Activated CD4-positive, CD25-positive, alpha-beta regulatory T cell treated with anti-CD3 and anti-CD28 coated beads, Interleukin-2, amount 50 U/mL, for 24 hours (primary cell): ENCODE results near the gene PPDPF.
A peak's percentile ranks its signal among the peaks of the same experiment; 100 is the strongest.

Source experiments
- ATAC-seq, 2 donors: fragments of 150-1000 bp; cut with Tn5 transposase; one replicate each; pipeline ENCODE4 v1.10.0; 2021; ENCODE audit warnings: mild to moderate bottlenecking in 1 of 2, moderate library complexity in 1 of 2

PPDPF gene

GRCh38 chr20:63539092-63539430, 18.5 kb downstream of the PPDPF start:
- ATAC-seq: no peak

DNA sequence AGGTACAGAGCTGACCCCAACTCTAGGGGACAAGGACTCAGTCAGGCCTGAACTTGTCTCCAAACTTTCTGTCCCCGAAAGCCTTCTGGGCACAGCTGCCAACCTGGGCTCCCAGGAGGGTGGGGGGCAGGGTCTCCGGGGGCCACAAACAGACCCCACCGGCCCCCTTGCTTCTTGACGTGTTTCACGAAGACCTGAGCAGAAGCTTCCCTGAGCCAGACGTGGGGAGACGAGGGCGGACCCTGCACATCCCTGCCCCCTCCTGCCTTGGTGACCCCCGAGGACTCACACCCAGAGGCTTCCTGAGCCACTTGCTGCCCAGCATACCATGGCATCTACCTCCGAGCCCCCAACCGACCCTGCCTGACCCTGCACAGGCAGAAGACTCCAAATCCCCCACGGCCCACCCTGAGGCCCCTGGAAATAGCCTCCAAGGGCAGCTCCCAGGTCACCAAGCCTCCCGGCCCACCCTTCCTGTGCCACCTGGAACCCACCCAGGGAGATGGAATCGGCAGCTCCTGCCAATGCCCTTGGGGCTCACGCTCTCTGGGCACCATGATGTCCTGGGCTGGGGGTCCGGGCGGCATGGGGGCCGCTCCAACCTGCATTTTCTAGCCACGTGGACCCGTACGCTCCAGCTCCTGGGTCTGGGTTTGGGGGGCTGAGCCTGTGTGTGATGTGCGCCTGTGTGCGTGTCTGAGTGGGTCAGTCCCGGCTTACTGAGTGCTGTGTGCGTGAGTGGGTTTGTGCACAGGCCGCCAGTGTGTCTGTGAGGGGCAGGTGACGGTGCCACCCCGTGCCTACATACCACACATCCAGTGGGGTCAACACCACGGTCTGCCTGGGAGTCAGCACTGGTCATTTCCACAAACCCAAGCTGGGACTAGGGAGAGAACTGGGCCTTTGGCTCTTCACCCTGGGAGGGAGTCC, 19.1 kb downstream of the PPDPF start:
- no peak for ATAC-seq

GRCh38 chr20:63540417-63541186, 20.0 kb downstream of the PPDPF start:
- no peak for ATAC-seq

DNA sequence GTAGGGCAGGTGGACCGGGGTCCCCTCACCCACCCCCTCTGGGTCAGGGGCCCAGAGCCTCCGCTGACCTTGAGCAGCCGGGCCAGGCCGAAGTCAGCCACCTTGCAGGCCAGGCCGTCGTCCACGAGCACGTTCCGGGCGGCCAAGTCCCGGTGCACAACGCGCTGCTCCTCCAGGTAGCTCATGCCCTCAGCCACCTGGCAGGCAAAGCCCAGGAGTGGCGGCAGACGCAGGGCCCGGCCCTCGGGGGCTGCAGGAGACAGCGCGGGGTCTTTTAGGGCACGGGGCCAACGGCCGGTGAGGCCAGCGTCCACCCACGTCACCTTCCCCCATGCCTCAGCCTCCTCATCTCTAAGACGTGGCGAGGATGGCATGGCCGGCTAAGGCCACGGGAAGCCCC, 20.8 kb downstream of the PPDPF start:
- ATAC-seq: no peak

GRCh38 chr20:63542031-63542559, 21.5 kb downstream of the PPDPF start:
- no peak for ATAC-seq

DNA sequence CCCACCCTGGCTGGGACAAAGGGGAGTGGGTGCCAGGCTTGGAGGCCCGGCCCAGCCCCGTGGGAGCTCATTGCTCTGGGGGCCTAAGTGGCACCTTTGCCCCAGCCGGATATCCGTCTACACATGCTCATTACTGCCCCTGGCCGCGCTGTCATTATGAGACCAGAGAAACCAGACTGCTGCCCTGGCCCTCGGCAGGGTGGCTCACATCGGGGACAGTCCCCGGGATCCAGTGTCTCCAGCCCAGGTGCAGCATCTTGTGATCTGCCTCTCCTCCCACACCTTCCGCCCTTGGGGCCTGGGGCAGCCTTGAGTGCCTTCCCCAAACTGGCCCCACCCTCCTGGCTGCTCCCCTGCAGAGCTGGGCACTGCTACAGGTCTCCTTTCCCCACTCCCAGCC, 22.1 kb downstream of the PPDPF start:
- no peak for ATAC-seq

DNA sequence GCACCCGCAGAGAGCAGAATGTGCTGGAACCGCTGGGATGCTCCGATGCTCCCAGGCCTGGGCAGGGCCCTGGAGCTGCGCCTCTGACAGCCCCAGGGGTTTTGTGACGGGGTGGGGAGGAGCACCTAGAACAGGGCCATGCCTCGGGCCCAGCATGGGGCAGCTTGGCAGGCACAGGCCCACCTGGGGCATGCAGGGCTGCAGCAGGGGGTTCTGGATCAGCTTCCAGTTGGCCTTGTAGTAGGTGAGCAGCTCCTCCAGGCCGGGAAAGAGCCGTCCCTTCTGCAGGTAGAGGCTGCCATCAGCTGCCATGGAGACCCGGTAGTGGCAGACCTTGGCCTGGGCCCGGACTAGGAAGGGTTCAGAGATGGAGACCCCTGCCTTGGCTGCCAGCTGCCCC, 22.6 kb downstream of the PPDPF start:
- ATAC-seq: no peak

- no peak for ATAC-seq
These were observed 23.2 kb downstream of the PPDPF start for GRCh38 chr20:63543733-63544132.

GRCh38 chr20:63544241-63544957, 23.8 kb downstream of the PPDPF start:
- no peak for ATAC-seq

- no peak for ATAC-seq
These were observed 24.5 kb downstream of the PPDPF start for GRCh38 chr20:63544958-63545516.

GRCh38 chr20:63545814-63546213, 25.2 kb downstream of the PPDPF start:
- ATAC-seq: no peak

DNA sequence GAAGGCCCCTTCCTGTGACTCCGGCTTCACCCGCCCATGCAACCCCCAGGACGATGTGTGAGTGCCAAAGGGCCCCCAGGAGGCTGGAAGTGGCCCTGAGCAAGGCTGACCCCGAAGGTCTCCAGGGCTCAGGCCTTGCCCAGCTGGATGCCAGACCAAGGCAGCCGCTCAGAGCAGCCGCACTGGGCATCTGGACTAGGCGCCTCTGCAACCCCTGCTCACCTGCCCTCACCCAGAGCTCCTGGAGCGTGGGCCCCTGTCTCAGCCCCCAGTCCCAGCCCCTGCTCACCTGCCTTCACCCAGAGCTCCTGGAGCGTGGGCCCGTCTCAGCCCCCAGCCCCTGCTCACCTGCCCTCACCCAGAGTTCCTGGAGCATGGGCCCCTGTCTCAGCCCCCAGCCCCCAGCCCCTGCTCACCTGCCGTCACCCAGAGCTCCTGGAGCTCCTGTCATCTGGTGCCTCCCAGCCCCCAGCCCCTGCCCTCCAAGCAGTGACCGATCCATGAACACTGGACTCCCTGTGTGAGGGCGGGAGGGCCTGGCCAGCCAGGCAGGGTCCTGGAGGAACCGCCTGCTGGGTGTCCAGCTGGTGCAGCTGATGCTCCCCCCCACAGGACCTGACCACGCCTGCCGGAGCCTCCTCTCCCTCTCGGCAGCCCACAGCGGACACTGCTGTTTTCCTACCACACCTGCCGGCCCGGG, 25.8 kb downstream of the PPDPF start:
- peak in 1 of 2 donors; percentile 3 for ATAC-seq

DNA sequence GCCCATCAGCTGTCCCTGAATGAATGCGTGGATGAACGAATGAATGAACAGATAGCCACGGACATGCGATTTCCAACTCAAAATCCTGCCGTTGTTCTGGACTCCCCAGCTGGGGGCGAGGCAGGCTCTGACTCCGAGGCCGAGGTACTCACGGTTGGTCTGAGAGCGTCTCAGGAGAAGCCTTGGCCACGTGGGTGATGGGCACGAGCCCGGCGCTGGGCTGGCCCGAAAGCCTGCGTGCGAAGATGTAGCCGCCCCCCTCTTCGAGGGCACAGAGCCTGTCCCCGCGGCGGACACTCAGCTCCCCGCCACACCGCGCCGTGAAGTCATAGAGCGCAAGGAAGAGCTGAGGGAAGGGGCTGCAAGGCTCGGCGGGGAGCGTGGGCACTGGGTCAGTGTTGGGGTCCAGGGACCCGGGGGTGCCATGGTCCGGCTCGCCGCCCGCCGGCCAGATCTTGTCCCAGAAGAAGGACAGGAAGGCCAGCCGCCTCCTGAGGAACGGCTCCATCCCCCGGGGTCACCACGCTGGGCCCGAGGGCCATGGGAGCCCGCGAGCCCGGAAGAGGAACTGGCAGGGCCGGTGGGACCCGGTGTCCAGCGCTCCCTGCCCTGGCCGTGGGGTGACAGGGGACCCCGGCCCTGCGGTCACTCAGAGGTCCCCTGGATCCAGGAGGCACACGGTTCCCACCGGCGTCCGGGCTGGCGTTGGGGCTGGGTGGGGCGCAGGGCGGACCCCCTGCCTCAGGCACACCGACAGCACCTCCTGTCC, 26.6 kb downstream of the PPDPF start:
- ATAC-seq: no peak

GRCh38 chr20:63547725-63548480, 27.3 kb downstream of the PPDPF start, which contains the start of gene SRMS:
TSS of gene SRMS (minus strand) at chr20:63547749. CDS start at chr20:63547463, 286 bp downstream.
- ATAC-seq: no peak

- ATAC-seq: no peak
These were observed 28.0 kb downstream of the PPDPF start for GRCh38 chr20:63548542-63548941.

GRCh38 chr20:63549019-63549418, 28.5 kb downstream of the PPDPF start:
- ATAC-seq: no peak

DNA sequence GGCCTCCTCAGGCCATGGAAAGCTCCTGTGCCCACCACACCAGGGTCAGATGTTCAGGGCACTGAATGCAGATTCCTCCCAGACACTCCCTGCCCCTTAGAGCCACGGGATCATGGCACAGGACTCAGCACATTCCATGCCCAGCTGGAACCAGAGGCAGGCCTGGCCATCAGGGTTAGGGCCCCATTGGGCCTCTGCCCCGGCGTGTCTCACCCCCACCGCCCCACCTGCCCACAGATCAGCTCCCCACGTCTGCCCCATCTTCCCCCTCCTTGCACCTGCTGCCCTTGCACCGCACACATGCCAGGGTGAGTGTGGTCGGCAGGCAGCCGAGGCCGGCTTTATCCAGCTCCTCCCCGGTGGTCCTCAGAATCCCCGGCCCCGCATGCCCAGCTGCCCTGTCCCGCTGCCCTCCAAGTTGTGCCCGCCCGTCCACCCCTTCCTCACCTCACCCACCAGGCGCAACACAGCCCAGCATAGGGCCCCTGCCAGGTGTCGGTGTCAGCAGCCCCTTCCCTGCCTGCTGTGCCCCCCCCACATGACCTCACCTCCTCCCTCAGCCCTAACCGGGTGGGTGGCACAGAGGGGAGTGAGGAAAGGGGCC, 29.2 kb downstream of the PPDPF start:
- ATAC-seq: no peak

DNA sequence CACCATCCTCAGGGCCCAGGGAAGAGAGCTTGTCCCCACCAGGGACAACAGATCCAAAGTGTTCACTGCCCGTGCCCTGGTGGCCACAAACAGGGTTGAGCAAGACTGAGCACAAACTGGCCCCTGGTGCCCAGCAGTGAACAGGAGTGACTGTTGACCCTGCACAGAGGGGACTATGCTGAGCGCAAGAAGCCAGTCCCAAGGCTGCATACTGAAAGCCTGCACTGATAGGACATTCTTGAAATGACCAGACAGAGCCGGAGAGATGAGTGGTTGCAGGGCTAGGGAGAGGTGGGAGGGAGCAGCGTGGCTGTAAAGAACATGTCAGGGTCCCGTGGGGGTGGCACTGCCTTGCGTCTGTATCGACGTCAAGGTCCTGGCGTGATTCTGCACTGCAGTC, 30.5 kb downstream of the PPDPF start:
- no peak for ATAC-seq

GRCh38 chr20:63552481-63553249, 32.1 kb downstream of the PPDPF start:
- ATAC-seq: peak; percentile 30 to 44
